GM23338 (cell line): Measurements from ENCODE around the gene PTMA. TPM values are rescaled to one million over a fixed set of nuclear protein-coding genes. Genes with fewer than 3 reads are reported as not detected.

Experiments used
- ATAC-seq: fragments of 200-7000 bp; cut with Tn5 transposase; 3 replicates; pipeline ENCODE4 v1.9.1; 2020
- DNase-seq: peaks from one replicate; pipeline ENCODE4 v3.0.0-alpha.2; 2015; ENCODE audit warnings: low spot score
- H2AFZ ChIP-seq: fragments of 200-600 bp; sonication (generic); 2 replicates; pipeline ENCODE4 v1.8.0; 2016; ENCODE audit warnings: antibody characterized with exemption, mild to moderate bottlenecking, moderate library complexity
- H3F3A ChIP-seq: fragments of 200-600 bp; sonication (generic); replicated peaks from 2 replicates; pipeline ENCODE4 v1.8.0; 2017; ENCODE audit warnings: antibody characterized with exemption, mixed run types, low read depth
- H3K27ac ChIP-seq: fragments of 200-600 bp; sonication (generic); 2 replicates; pipeline ENCODE4 v1.6.1; 2016; ENCODE audit warnings: low read depth
- H3K27me3 ChIP-seq: fragments of 200-600 bp; sonication (generic); 2 replicates; pipeline ENCODE4 v1.8.0; 2016; ENCODE audit warnings: mild to moderate bottlenecking, mixed run types, moderate library complexity; ENCODE audit not compliant: insufficient read depth
- H3K36me3 ChIP-seq: fragments of 200-600 bp; sonication (generic); 2 replicates; pipeline ENCODE4 v1.8.0; 2016; ENCODE audit warnings: mild to moderate bottlenecking; ENCODE audit not compliant: insufficient read depth
- H3K4me1 ChIP-seq: fragments of 200-600 bp; sonication (generic); 2 replicates; pipeline ENCODE4 v1.8.0; 2016; ENCODE audit warnings: mild to moderate bottlenecking, moderate library complexity; ENCODE audit not compliant: insufficient read depth
- H3K4me2 ChIP-seq: fragments of 200-600 bp; sonication (generic); 2 replicates; pipeline ENCODE4 v1.7.1; 2017; ENCODE audit warnings: mixed run types
- H3K4me3 ChIP-seq: fragments of 200-600 bp; sonication (generic); 2 replicates; pipeline ENCODE4 v1.6.1; 2016; ENCODE audit warnings: mixed run types
- H3K79me2 ChIP-seq: fragments of 200-600 bp; sonication (generic); replicated peaks from 2 replicates; pipeline ENCODE4 v1.8.0; 2017; ENCODE audit warnings: mild to moderate bottlenecking; ENCODE audit not compliant: insufficient read depth
- H3K9me2 ChIP-seq: fragments of 200-600 bp; sonication (generic); 2 replicates; pipeline ENCODE4 v1.8.0; 2017; ENCODE audit not compliant: insufficient read depth
- H4K20me1 ChIP-seq: fragments of 200-600 bp; sonication (generic); replicated peaks from 2 replicates; pipeline ENCODE4 v1.8.0; 2017; ENCODE audit warnings: mild to moderate bottlenecking; ENCODE audit not compliant: insufficient read depth
- H3K27ac Mint-ChIP-seq: 2 replicates; pipeline ENCODE4 v1.8.0; 2020; ENCODE audit warnings: inconsistent platforms, mild to moderate bottlenecking, moderate library complexity, mixed read lengths
- H3K27me3 Mint-ChIP-seq: 3 replicates; pipeline ENCODE4 v1.8.0; 2022; ENCODE audit warnings: low read depth, mild to moderate bottlenecking, moderate library complexity, mixed read lengths, inconsistent platforms; ENCODE audit not compliant: insufficient read depth, poor library complexity
- H3K36me3 Mint-ChIP-seq: 3 replicates; pipeline ENCODE4 v1.8.0; 2021; ENCODE audit warnings: low read depth, mild to moderate bottlenecking, inconsistent platforms, moderate library complexity, mixed read lengths
- H3K4me1 Mint-ChIP-seq: 3 replicates; pipeline ENCODE4 v1.8.0; 2020; ENCODE audit warnings: mild to moderate bottlenecking, inconsistent platforms, mixed read lengths
- H3K4me3 Mint-ChIP-seq: 3 replicates; pipeline ENCODE4 v1.8.0; 2021; ENCODE audit warnings: moderate library complexity, mild to moderate bottlenecking, inconsistent platforms, mixed read lengths
- H3K9me3 Mint-ChIP-seq: 3 replicates; pipeline ENCODE4 v1.8.0; 2020; ENCODE audit warnings: moderate library complexity, mild to moderate bottlenecking, inconsistent platforms, mixed read lengths
- CREB1 ChIP-seq: fragments of 250-450 bp; sonication (Bioruptor Pico); IDR thresholded peaks from 2 replicates; pipeline ENCODE4 v1.5.0; 2020; ENCODE audit warnings: low read depth, mild to moderate bottlenecking, moderate library complexity
- ETS1 ChIP-seq: IDR thresholded peaks from 2 replicates; pipeline ENCODE4 v1.6.1; 2016; ENCODE audit warnings: antibody characterized with exemption
- EZH2 ChIP-seq: fragments of 200-600 bp; sonication (generic); IDR thresholded peaks from one replicate; pipeline ENCODE4 v1.8.0; 2017; ENCODE audit warnings: antibody characterized with exemption, mild to moderate bottlenecking, low read depth; ENCODE audit not compliant: unreplicated experiment
- NANOG ChIP-seq: IDR thresholded peaks from 2 replicates; pipeline ENCODE4 v1.6.1; 2016; ENCODE audit warnings: antibody characterized with exemption, borderline replicate concordance
- POLR2AphosphoS5 ChIP-seq: IDR thresholded peaks from 2 replicates; pipeline ENCODE4 v1.6.1; 2016; ENCODE audit warnings: antibody characterized with exemption, low read depth
- STAT1 ChIP-seq: IDR thresholded peaks from one replicate; pipeline ENCODE4 v1.6.1; 2016; ENCODE audit warnings: antibody characterized with exemption; ENCODE audit not compliant: unreplicated experiment
- ZNF114 ChIP-seq: fragments of 250-450 bp; sonication (Bioruptor Pico); IDR thresholded peaks from 2 replicates; pipeline ENCODE4 v1.5.0; 2020; ENCODE audit warnings: mild to moderate bottlenecking, moderate library complexity
- ZNF462 ChIP-seq: fragments of 250-450 bp; sonication (Bioruptor Pico); IDR thresholded peaks from 2 replicates; pipeline ENCODE4 v1.5.0; 2020; ENCODE audit warnings: mild to moderate bottlenecking, moderate library complexity
- polyA plus RNA-seq: library from polyadenylated mRNA; unstranded; fragments of >200 nt; fragmentation: Nextera tagmentation; extraction: Ambion mirVana; gene quantifications from 2 replicates; pipeline ENCODE4 v1.2.1, GENCODE V29; 2016
- total RNA-seq: library from RNA; depleted of rRNA; stranded (reverse); fragments of >200 nt; shearing (Covaris generic); gene quantifications from 2 replicates; pipeline ENCODE4 v1.2.3, GENCODE V29; 2014
- TF ChIP-seq, protein P1 (sequence below), 2 experiments: fragments of 200-600 bp in 1 of 2; sonication (generic) in 1 of 2; conservative IDR thresholded peaks; 2 replicates each; pipeline versions ENCODE4 v1.5.1 to v1.6.1; 2016 to 2017; ENCODE audit warnings: antibody characterized with exemption in 2 of 2, low read depth in 2 of 2, mild to moderate bottlenecking in 2 of 2, moderate library complexity in 1 of 2

PTMA gene
- total and polyA plus RNA-seq, 2 experiments from 2014 or later, result 1,861 to 8,990 TPM

DNA sequence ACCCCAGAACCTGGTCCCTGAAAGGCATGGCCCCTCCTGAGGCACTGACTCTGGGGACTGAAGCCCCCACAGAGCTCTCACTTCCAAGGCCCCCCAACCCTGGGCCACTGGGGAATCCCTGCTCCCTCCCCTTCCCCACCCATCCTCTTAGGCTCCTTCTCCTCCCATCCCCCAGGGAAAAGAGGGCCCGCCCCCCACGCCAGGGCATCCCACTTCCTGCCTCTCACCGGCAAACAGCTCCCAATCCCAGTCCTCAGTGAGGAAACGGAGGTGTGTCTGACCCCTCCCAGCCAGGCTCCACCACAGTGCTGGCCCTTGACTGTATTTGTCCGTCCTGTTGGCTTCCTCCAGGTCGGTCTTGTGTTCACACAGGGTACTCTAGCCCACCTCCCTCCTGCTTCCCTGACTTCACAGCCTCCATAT lies 35.0 kb upstream of the PTMA start:
- Histone ChIP-seq H3K4me3 (peak overlapping the region; percentile 68), H3K27me3 (no peaks in the 10 kb centered on the region), H3K27ac (peak overlapping the region; percentile 100), H3K79me2 (no peaks in the 10 kb centered on the region; the same call in 1 of the 2 replicates), H4K20me1 (no peaks in the 10 kb centered on the region), H3K4me2 (peak overlapping the region; percentile 90), H3K9me2 (no peaks in the 10 kb centered on the region), H2AFZ (no peak overlapping the region), H3K36me3 (no peaks in the 10 kb centered on the region), H3K4me1 (peaks cover 35% of the 10 kb centered on the region), H3F3A (peaks cover 30% of the 10 kb centered on the region)
- Mint-ChIP-seq H3K9me3 (no peaks in the 10 kb centered on the region; the same call in 2 of the 3 replicates), H3K4me1 (peaks cover 40% of the 10 kb centered on the region), H3K36me3 (no peaks in the 10 kb centered on the region), H3K27me3 (peaks cover 22% of the 10 kb centered on the region), H3K27ac (peak overlapping the region; percentile 89), H3K4me3 (peak overlapping the region; percentile 69)
- DNase-seq (peak; percentile 98), ATAC-seq (peak; percentile 76)
- TF ChIP-seq ETS1, result peak; percentile 78
- TF ChIP-seq CREB1, result peak; percentile 50; the same call in 1 of the 2 replicates
- TF ChIP-seq POLR2AphosphoS5, result peak; percentile 82
- TF ChIP-seq EZH2, result no peak

DNA sequence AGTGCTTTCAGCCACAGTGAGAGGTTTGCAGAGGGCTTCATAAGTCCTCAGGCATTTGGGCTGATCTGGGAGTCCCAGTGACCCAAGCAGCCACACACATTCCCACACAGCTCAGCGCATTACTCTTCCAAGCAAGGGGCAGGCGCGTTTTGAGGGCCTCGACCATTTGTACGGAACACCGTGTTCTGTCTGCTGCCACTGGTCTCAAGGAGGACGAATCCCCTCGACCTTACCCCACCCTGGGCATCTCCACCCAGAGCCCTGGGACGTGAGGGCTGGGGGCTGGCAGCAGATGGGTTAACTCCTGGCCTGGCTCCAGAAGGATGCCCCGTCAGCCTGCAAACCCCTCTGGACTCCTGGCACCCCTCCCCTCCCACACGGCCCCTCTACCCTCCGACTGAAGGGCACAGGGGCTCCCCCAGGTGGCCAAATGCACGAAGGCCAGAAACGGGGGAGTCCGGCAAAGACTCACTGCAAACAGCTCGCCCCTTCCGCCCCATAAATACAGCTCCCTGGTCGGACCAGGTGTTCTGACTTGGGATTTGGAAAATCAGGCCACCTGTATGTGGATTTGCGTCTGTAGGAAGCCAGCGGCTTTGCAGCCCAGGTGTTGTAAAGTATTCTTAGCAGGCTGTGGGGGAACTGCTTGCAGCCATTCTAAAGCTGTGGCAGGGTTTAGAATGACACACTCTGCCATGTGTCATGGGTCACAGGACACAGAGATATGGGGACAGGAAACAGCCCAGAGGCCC lies 33.6 kb upstream of the PTMA start:
- H3K9me2 ChIP-seq, result no peaks in the 10 kb centered on the region
- peaks cover 41% of the 10 kb centered on the region for H3F3A ChIP-seq
- H3K4me3 ChIP-seq, result no peak overlapping the region
- ATAC-seq (peak; percentile 48), DNase-seq (peak; percentile 97)
- H3K4me1 Mint-ChIP-seq, result peaks cover 39% of the 10 kb centered on the region
- peak overlapping the region; percentile 100 for H3K27ac ChIP-seq
- H3K27me3 Mint-ChIP-seq, result peaks cover 26% of the 10 kb centered on the region
- TF ChIP-seq CREB1, result peak; percentile 18; the same call in 1 of the 2 replicates
- TF ChIP-seq STAT1, result no peak
- no peak for TF ChIP-seq ZNF114 (CRISPR knock-in tag)
- TF ChIP-seq, protein P1, sequence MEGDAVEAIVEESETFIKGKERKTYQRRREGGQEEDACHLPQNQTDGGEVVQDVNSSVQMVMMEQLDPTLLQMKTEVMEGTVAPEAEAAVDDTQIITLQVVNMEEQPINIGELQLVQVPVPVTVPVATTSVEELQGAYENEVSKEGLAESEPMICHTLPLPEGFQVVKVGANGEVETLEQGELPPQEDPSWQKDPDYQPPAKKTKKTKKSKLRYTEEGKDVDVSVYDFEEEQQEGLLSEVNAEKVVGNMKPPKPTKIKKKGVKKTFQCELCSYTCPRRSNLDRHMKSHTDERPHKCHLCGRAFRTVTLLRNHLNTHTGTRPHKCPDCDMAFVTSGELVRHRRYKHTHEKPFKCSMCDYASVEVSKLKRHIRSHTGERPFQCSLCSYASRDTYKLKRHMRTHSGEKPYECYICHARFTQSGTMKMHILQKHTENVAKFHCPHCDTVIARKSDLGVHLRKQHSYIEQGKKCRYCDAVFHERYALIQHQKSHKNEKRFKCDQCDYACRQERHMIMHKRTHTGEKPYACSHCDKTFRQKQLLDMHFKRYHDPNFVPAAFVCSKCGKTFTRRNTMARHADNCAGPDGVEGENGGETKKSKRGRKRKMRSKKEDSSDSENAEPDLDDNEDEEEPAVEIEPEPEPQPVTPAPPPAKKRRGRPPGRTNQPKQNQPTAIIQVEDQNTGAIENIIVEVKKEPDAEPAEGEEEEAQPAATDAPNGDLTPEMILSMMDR (conservative IDR thresholded peaks at IDR 0.05; ENCODE audit: low read depth in 2 of 2), result peak; percentile 85 to 96
- TF ChIP-seq ZNF462 (CRISPR knock-in tag), result no peak
- no peak for TF ChIP-seq NANOG
- H3K27ac Mint-ChIP-seq, result peak overlapping the region; percentile 95
- H3K27me3 ChIP-seq, result no peaks in the 10 kb centered on the region
- H3K4me1 ChIP-seq, result peaks cover 41% of the 10 kb centered on the region
- peak overlapping the region; percentile 90 for H3K4me2 ChIP-seq
- no peaks in the 10 kb centered on the region for H3K36me3 Mint-ChIP-seq
- no peaks in the 10 kb centered on the region for H3K36me3 ChIP-seq
- no peak overlapping the region for H3K4me3 Mint-ChIP-seq
- H4K20me1 ChIP-seq, result no peaks in the 10 kb centered on the region
- no peaks in the 10 kb centered on the region; the same call in 1 of the 2 replicates for H3K79me2 ChIP-seq
- H3K9me3 Mint-ChIP-seq, result no peaks in the 10 kb centered on the region; the same call in 2 of the 3 replicates
- no peak overlapping the region for H2AFZ ChIP-seq
